GM12878 (cell line): ENCODE data around the gene MYL11. TPM values are rescaled to one million over a fixed set of nuclear protein-coding genes. Genes with fewer than 3 reads are reported as not detected.

Experiments
- BMI1 ChIP-seq: fragments of 450-650 bp; IDR thresholded peaks from 2 replicates; pipeline ENCODE4 v1.6.1; 2016; ENCODE audit warnings: mild to moderate bottlenecking, moderate library complexity, borderline replicate concordance
- CHD1 ChIP-seq: IDR thresholded peaks from 2 replicates; pipeline ENCODE4 v1.6.1; 2012; ENCODE audit warnings: low read depth, low read length, improper control_type of control experiment
- CREM ChIP-seq: IDR thresholded peaks from 2 replicates; pipeline ENCODE4 v1.6.1; 2014; ENCODE audit warnings: antibody characterized with exemption, low read depth
- CUX1 ChIP-seq: IDR thresholded peaks from 2 replicates; pipeline ENCODE4 v1.6.1; 2012; ENCODE audit warnings: improper control_type of control experiment, low read depth, low read length; ENCODE audit not compliant: insufficient replicate concordance
- E2F8 ChIP-seq: fragments of 450-650 bp; IDR thresholded peaks from 2 replicates; pipeline ENCODE4 v1.6.1; 2018; ENCODE audit warnings: mild to moderate bottlenecking, low read depth, moderate library complexity; ENCODE audit not compliant: partially characterized antibody
- EGR1 ChIP-seq, 2 experiments: IDR thresholded peaks; 1 replicate in 1 of 2; 2 replicates in 1 of 2; pipeline ENCODE4 v1.6.1; 2011 to 2012; ENCODE audit warnings: low read depth in 2 of 2, low read length in 2 of 2, borderline replicate concordance in 1 of 2, mild to moderate bottlenecking in 1 of 2, moderate library complexity in 1 of 2
- ESRRA ChIP-seq: IDR thresholded peaks from 2 replicates; pipeline ENCODE4 v1.6.1; 2012; ENCODE audit warnings: mild to moderate bottlenecking, low read length, improper control_type of control experiment
- HDGF ChIP-seq: fragments of 450-650 bp; IDR thresholded peaks from 2 replicates; pipeline ENCODE4 v1.6.1; 2016; ENCODE audit warnings: antibody characterized with exemption
- IKZF1 ChIP-seq: fragments of 450-650 bp; conservative IDR thresholded peaks from 2 replicates; pipeline ENCODE4 v1.6.1; 2017; ENCODE audit warnings: antibody characterized with exemption, mild to moderate bottlenecking
- JUND ChIP-seq: IDR thresholded peaks from 2 replicates; pipeline ENCODE4 v1.6.1; 2012; ENCODE audit warnings: low read depth, mild to moderate bottlenecking, low read length, improper control_type of control experiment, moderate library complexity
- MTA3 ChIP-seq: IDR thresholded peaks from 2 replicates; pipeline ENCODE4 v1.6.1; 2012; ENCODE audit warnings: low read length, inconsistent platforms, borderline replicate concordance
- MYB ChIP-seq: fragments of 150-350 bp; IDR thresholded peaks from 2 replicates; pipeline ENCODE4 v1.6.1; 2014; ENCODE audit warnings: mild to moderate bottlenecking, low read depth, low read length, borderline replicate concordance
- NRF1 ChIP-seq: conservative IDR thresholded peaks from 2 replicates; pipeline ENCODE4 v1.6.1; 2011; ENCODE audit warnings: mild to moderate bottlenecking, low read depth, low read length, improper control_type of control experiment
- PAX5 ChIP-seq: IDR thresholded peaks from 2 replicates; pipeline ENCODE4 v1.6.1; 2011; ENCODE audit warnings: low read depth, low read length, borderline replicate concordance
- POU2F2 ChIP-seq: IDR thresholded peaks from 3 replicates; pipeline ENCODE4 v1.6.1; 2011; ENCODE audit warnings: low read depth, mild to moderate bottlenecking, low read length, borderline replicate concordance
- RCOR1 ChIP-seq: conservative IDR thresholded peaks from 2 replicates; pipeline ENCODE4 v1.6.1; 2012; ENCODE audit warnings: low read depth, low read length, improper control_type of control experiment
- RELA ChIP-seq: fragments of 450-650 bp; IDR thresholded peaks from 2 replicates; pipeline ENCODE4 v1.8.0; 2014; ENCODE audit warnings: borderline replicate concordance; ENCODE audit not compliant: partially characterized antibody
- SIN3A ChIP-seq: IDR thresholded peaks from 2 replicates; pipeline ENCODE4 v1.6.1; 2012; ENCODE audit warnings: low read depth, low read length, improper control_type of control experiment
- SMAD1 ChIP-seq: fragments of 450-650 bp; IDR thresholded peaks from 2 replicates; pipeline ENCODE4 v1.6.1; 2018; ENCODE audit warnings: mild to moderate bottlenecking, low read depth; ENCODE audit not compliant: partially characterized antibody
- SUZ12 ChIP-seq: fragments of 200-600 bp; sonication (generic); IDR thresholded peaks from one replicate; pipeline ENCODE4 v1.6.1; 2018; ENCODE audit warnings: antibody characterized with exemption, mild to moderate bottlenecking; ENCODE audit not compliant: unreplicated experiment
- TBL1XR1 ChIP-seq: IDR thresholded peaks from 2 replicates; pipeline ENCODE4 v1.6.1; 2012; ENCODE audit warnings: low read depth, low read length, improper control_type of control experiment
- YBX1 ChIP-seq: fragments of 450-650 bp; IDR thresholded peaks from 2 replicates; pipeline ENCODE4 v1.6.1; 2016; ENCODE audit warnings: antibody characterized with exemption
- polyA plus RNA-seq, 11 experiments: library from polyadenylated mRNA; depleted of rRNA in 4 of 11; unstranded in 6 of 11; stranded (reverse) in 5 of 11; fragments of >200 nt; fragmentation: Nextera tagmentation in 4 of 11; fragmentation: Illumina TruSeq in 1 of 11; extraction: Ambion mirVana in 4 of 11; extraction: Trizol in 1 of 11; gene quantifications; 1 replicate in 1 of 11; 2 replicates in 10 of 11; pipeline versions ENCODE4 v1.2.1 to v1.2.3, GENCODE V29; 2011 to 2016; ENCODE audit warnings: inconsistent platforms in 2 of 11, missing spikeins in 2 of 11, low read depth in 1 of 11
- total RNA-seq, 4 experiments: library from RNA; depleted of rRNA in 3 of 4; stranded (reverse); fragments of >200 nt in 3 of 4; fragmentation: Illumina TruSeq in 1 of 4; extraction: Trizol in 1 of 4; gene quantifications; 2 replicates each; pipeline versions ENCODE4 v1.2.1 to v1.2.3, GENCODE V29; 2013 to 2021

Gene MYL11
- total and polyA plus RNA-seq, 10 of the 15 experiments (the other 5 are each of a cell fraction or from before 2014, with no cell fraction given), result 0.19 to 1.2 (median 0.61) TPM; not detected in 5

- TF ChIP-seq E2F8 (no peak), BMI1 (no peak), CHD1 (no peak), YBX1 (no peak), TBL1XR1 (no peak), SMAD1 (no peak), POU2F2 (0 out of 3 replicates have a peak, but pooled peaks have one; percentile 12), SIN3A (no peak), RCOR1 (no peak), JUND (no peak), NRF1 (no peak), SUZ12 (no peak), CUX1 (no peak), CREM (no peak), RELA (no peak), IKZF1 (peak; percentile 30; the same call in 1 of the 2 replicates), MTA3 (peak; percentile 46; the same call in 1 of the 2 replicates), PAX5 (peak; percentile 72), MYB (no peak), HDGF (0 out of 2 replicates have a peak, but pooled peaks have one; percentile 49), ESRRA (no peak), EGR1 (IDR thresholded peaks at IDR 0.05; ENCODE audit: borderline replicate concordance in 1 of 2, low read depth in 2 of 2, low read length in 2 of 2) (peak in 1 of 2 experiments; percentile 93; a peak in 2 of 3 replicates)
Observed at GRCh38 chr16:30377050-30377811, 2.6 kb downstream of the MYL11 start (continued).
